GM23338 (cell line): ENCODE data around the gene ATOH8. TPM values are rescaled to one million over a fixed set of nuclear protein-coding genes. Genes with fewer than 3 reads are reported as not detected.

Experiments used
- ATAC-seq: fragments of 200-7000 bp; cut with Tn5 transposase; 3 replicates; pipeline ENCODE4 v1.9.1; 2020
- DNase-seq: peaks from one replicate; pipeline ENCODE4 v3.0.0-alpha.2; 2015; ENCODE audit warnings: low spot score
- H2AFZ ChIP-seq: fragments of 200-600 bp; sonication (generic); 2 replicates; pipeline ENCODE4 v1.8.0; 2016; ENCODE audit warnings: antibody characterized with exemption, mild to moderate bottlenecking, moderate library complexity
- H3F3A ChIP-seq: fragments of 200-600 bp; sonication (generic); replicated peaks from 2 replicates; pipeline ENCODE4 v1.8.0; 2017; ENCODE audit warnings: antibody characterized with exemption, mixed run types, low read depth
- H3K27ac ChIP-seq: fragments of 200-600 bp; sonication (generic); 2 replicates; pipeline ENCODE4 v1.6.1; 2016; ENCODE audit warnings: low read depth
- H3K27me3 ChIP-seq: fragments of 200-600 bp; sonication (generic); 2 replicates; pipeline ENCODE4 v1.8.0; 2016; ENCODE audit warnings: mild to moderate bottlenecking, mixed run types, moderate library complexity; ENCODE audit not compliant: insufficient read depth
- H3K36me3 ChIP-seq: fragments of 200-600 bp; sonication (generic); 2 replicates; pipeline ENCODE4 v1.8.0; 2016; ENCODE audit warnings: mild to moderate bottlenecking; ENCODE audit not compliant: insufficient read depth
- H3K4me1 ChIP-seq: fragments of 200-600 bp; sonication (generic); 2 replicates; pipeline ENCODE4 v1.8.0; 2016; ENCODE audit warnings: mild to moderate bottlenecking, moderate library complexity; ENCODE audit not compliant: insufficient read depth
- H3K4me2 ChIP-seq: fragments of 200-600 bp; sonication (generic); 2 replicates; pipeline ENCODE4 v1.7.1; 2017; ENCODE audit warnings: mixed run types
- H3K4me3 ChIP-seq: fragments of 200-600 bp; sonication (generic); 2 replicates; pipeline ENCODE4 v1.6.1; 2016; ENCODE audit warnings: mixed run types
- H3K79me2 ChIP-seq: fragments of 200-600 bp; sonication (generic); replicated peaks from 2 replicates; pipeline ENCODE4 v1.8.0; 2017; ENCODE audit warnings: mild to moderate bottlenecking; ENCODE audit not compliant: insufficient read depth
- H3K9me2 ChIP-seq: fragments of 200-600 bp; sonication (generic); 2 replicates; pipeline ENCODE4 v1.8.0; 2017; ENCODE audit not compliant: insufficient read depth
- H4K20me1 ChIP-seq: fragments of 200-600 bp; sonication (generic); replicated peaks from 2 replicates; pipeline ENCODE4 v1.8.0; 2017; ENCODE audit warnings: mild to moderate bottlenecking; ENCODE audit not compliant: insufficient read depth
- H3K27ac Mint-ChIP-seq: 2 replicates; pipeline ENCODE4 v1.8.0; 2020; ENCODE audit warnings: inconsistent platforms, mild to moderate bottlenecking, moderate library complexity, mixed read lengths
- H3K27me3 Mint-ChIP-seq: 3 replicates; pipeline ENCODE4 v1.8.0; 2022; ENCODE audit warnings: low read depth, mild to moderate bottlenecking, moderate library complexity, mixed read lengths, inconsistent platforms; ENCODE audit not compliant: insufficient read depth, poor library complexity
- H3K36me3 Mint-ChIP-seq: 3 replicates; pipeline ENCODE4 v1.8.0; 2021; ENCODE audit warnings: low read depth, mild to moderate bottlenecking, inconsistent platforms, moderate library complexity, mixed read lengths
- H3K4me1 Mint-ChIP-seq: 3 replicates; pipeline ENCODE4 v1.8.0; 2020; ENCODE audit warnings: mild to moderate bottlenecking, inconsistent platforms, mixed read lengths
- H3K4me3 Mint-ChIP-seq: 3 replicates; pipeline ENCODE4 v1.8.0; 2021; ENCODE audit warnings: moderate library complexity, mild to moderate bottlenecking, inconsistent platforms, mixed read lengths
- H3K9me3 Mint-ChIP-seq: 3 replicates; pipeline ENCODE4 v1.8.0; 2020; ENCODE audit warnings: moderate library complexity, mild to moderate bottlenecking, inconsistent platforms, mixed read lengths
- CREB1 ChIP-seq: fragments of 250-450 bp; sonication (Bioruptor Pico); IDR thresholded peaks from 2 replicates; pipeline ENCODE4 v1.5.0; 2020; ENCODE audit warnings: low read depth, mild to moderate bottlenecking, moderate library complexity
- CTCF ChIP-seq, 2 experiments: fragments of 200-600 bp in 1 of 2; sonication (generic) in 1 of 2; conservative IDR thresholded peaks; 2 replicates each; pipeline versions ENCODE4 v1.5.1 to v1.6.1; 2016 to 2017; ENCODE audit warnings: antibody characterized with exemption in 2 of 2, low read depth in 2 of 2, mild to moderate bottlenecking in 2 of 2, moderate library complexity in 1 of 2
- ETS1 ChIP-seq: IDR thresholded peaks from 2 replicates; pipeline ENCODE4 v1.6.1; 2016; ENCODE audit warnings: antibody characterized with exemption
- EZH2 ChIP-seq: fragments of 200-600 bp; sonication (generic); IDR thresholded peaks from one replicate; pipeline ENCODE4 v1.8.0; 2017; ENCODE audit warnings: antibody characterized with exemption, mild to moderate bottlenecking, low read depth; ENCODE audit not compliant: unreplicated experiment
- EZH2phosphoT487 ChIP-seq: fragments of 200-600 bp; sonication (generic); IDR thresholded peaks from one replicate; pipeline ENCODE4 v1.8.1; 2018; ENCODE audit warnings: antibody characterized with exemption; ENCODE audit not compliant: unreplicated experiment
- JUNB ChIP-seq: IDR thresholded peaks from one replicate; pipeline ENCODE4 v1.6.1; 2016; ENCODE audit warnings: antibody characterized with exemption; ENCODE audit not compliant: unreplicated experiment
- NANOG ChIP-seq: IDR thresholded peaks from 2 replicates; pipeline ENCODE4 v1.6.1; 2016; ENCODE audit warnings: antibody characterized with exemption, borderline replicate concordance
- POLR2AphosphoS5 ChIP-seq: IDR thresholded peaks from 2 replicates; pipeline ENCODE4 v1.6.1; 2016; ENCODE audit warnings: antibody characterized with exemption, low read depth
- REST ChIP-seq: IDR thresholded peaks from one replicate; pipeline ENCODE4 v1.6.1; 2018; ENCODE audit warnings: antibody characterized with exemption; ENCODE audit not compliant: unreplicated experiment
- STAT1 ChIP-seq: IDR thresholded peaks from one replicate; pipeline ENCODE4 v1.6.1; 2016; ENCODE audit warnings: antibody characterized with exemption; ENCODE audit not compliant: unreplicated experiment
- ZNF114 ChIP-seq: fragments of 250-450 bp; sonication (Bioruptor Pico); IDR thresholded peaks from 2 replicates; pipeline ENCODE4 v1.5.0; 2020; ENCODE audit warnings: mild to moderate bottlenecking, moderate library complexity
- ZNF331 ChIP-seq: fragments of 250-450 bp; sonication (Bioruptor Pico); IDR thresholded peaks from 2 replicates; pipeline ENCODE4 v1.5.0; 2020; ENCODE audit warnings: low read depth, mild to moderate bottlenecking, moderate library complexity
- ZNF462 ChIP-seq: fragments of 250-450 bp; sonication (Bioruptor Pico); IDR thresholded peaks from 2 replicates; pipeline ENCODE4 v1.5.0; 2020; ENCODE audit warnings: mild to moderate bottlenecking, moderate library complexity
- polyA plus RNA-seq: library from polyadenylated mRNA; unstranded; fragments of >200 nt; fragmentation: Nextera tagmentation; extraction: Ambion mirVana; gene quantifications from 2 replicates; pipeline ENCODE4 v1.2.1, GENCODE V29; 2016
- total RNA-seq: library from RNA; depleted of rRNA; stranded (reverse); fragments of >200 nt; shearing (Covaris generic); gene quantifications from 2 replicates; pipeline ENCODE4 v1.2.3, GENCODE V29; 2014

ATOH8 gene
- total and polyA plus RNA-seq, 2 experiments from 2014 or later, result 0.11 to 0.97 TPM

- ATAC-seq (no peak), DNase-seq (no peak)
- no peak overlapping the region for H2AFZ ChIP-seq
- no peak overlapping the region for H3K4me2 ChIP-seq
- H3K27me3 ChIP-seq, result no peaks in the 10 kb centered on the region
- H3K9me2 ChIP-seq, result no peaks in the 10 kb centered on the region
- H3K4me1 Mint-ChIP-seq, result 0 out of 3 replicates have a peak, but pooled peaks cover 3% of the 10 kb centered on the region
- H3K27ac Mint-ChIP-seq, result no peak overlapping the region
- no peaks in the 10 kb centered on the region for H3K4me1 ChIP-seq
- H3K27me3 Mint-ChIP-seq, result peaks cover 10% of the 10 kb centered on the region
- TF ChIP-seq EZH2phosphoT487 (no peak), REST (no peak), ETS1 (no peak), ZNF462 (CRISPR knock-in tag) (no peak), STAT1 (no peak), EZH2 (no peak), ZNF331 (CRISPR knock-in tag) (no peak), POLR2AphosphoS5 (no peak), CTCF (conservative IDR thresholded peaks at IDR 0.05; ENCODE audit: low read depth in 2 of 2) (no peak), JUNB (no peak), NANOG (no peak), ZNF114 (no peak), CREB1 (CRISPR knock-in tag) (no peak)
- H3K4me3 Mint-ChIP-seq, result no peak overlapping the region
- no peaks in the 10 kb centered on the region for H3K9me3 Mint-ChIP-seq
- no peaks in the 10 kb centered on the region for H3K79me2 ChIP-seq
- H3K27ac ChIP-seq, result no peak overlapping the region
- no peaks in the 10 kb centered on the region for H3K36me3 ChIP-seq
- H3F3A ChIP-seq, result no peaks in the 10 kb centered on the region
- no peaks in the 10 kb centered on the region for H3K36me3 Mint-ChIP-seq
- no peaks in the 10 kb centered on the region for H4K20me1 ChIP-seq
- H3K4me3 ChIP-seq, result no peak overlapping the region
Measured at GRCh38 chr2:85793584-85793983, 39.8 kb downstream of the ATOH8 start.
